ENCODE measurements around the gene IFIT3. TPM values are rescaled to one million over a fixed set of nuclear protein-coding genes. Genes with fewer than 3 reads are reported as not detected.

Gene IFIT3
- total RNA-seq, 2 donors from 2014 or later = 4.3 to 5.1 TPM

DNA sequence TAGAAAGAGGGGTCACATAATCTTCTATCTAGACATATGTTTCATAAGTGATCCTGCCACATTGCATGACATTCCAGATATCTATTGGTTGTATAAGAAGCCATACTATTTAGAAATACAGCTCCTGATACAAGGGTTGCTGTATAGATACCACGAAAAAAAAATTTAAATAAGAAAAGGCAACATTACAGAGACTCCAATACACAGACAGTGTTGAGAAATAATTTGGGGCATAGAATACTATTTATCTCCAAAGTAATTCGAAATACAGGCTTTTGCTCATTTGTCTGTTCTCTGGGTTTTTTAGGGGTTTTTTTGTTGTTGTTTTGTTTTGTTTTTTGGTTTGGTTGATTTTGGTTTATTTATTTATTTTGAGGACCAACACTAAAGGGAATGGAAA is 23.4 kb upstream of the IFIT3 start:
- TF ChIP-seq, protein P1, sequence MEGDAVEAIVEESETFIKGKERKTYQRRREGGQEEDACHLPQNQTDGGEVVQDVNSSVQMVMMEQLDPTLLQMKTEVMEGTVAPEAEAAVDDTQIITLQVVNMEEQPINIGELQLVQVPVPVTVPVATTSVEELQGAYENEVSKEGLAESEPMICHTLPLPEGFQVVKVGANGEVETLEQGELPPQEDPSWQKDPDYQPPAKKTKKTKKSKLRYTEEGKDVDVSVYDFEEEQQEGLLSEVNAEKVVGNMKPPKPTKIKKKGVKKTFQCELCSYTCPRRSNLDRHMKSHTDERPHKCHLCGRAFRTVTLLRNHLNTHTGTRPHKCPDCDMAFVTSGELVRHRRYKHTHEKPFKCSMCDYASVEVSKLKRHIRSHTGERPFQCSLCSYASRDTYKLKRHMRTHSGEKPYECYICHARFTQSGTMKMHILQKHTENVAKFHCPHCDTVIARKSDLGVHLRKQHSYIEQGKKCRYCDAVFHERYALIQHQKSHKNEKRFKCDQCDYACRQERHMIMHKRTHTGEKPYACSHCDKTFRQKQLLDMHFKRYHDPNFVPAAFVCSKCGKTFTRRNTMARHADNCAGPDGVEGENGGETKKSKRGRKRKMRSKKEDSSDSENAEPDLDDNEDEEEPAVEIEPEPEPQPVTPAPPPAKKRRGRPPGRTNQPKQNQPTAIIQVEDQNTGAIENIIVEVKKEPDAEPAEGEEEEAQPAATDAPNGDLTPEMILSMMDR (IDR thresholded peaks at IDR 0.05) = no peak
- Histone ChIP-seq H3K9me3 (no peaks in the 10 kb centered on the region), H3K27me3 (no peaks in the 10 kb centered on the region), H3K36me3 (no peaks in the 10 kb centered on the region), H3K4me1 (no peaks in the 10 kb centered on the region), H3K9ac (ENCODE audit: low read depth in 2 of 2, low read length in 2 of 2) (no peak overlapping the region), H3K4me3 (no peak overlapping the region), H3K27ac (no peak overlapping the region)
- intact Hi-C loops (cut with DNase I) = no loop called here
- DNase-seq = no peak

DNA sequence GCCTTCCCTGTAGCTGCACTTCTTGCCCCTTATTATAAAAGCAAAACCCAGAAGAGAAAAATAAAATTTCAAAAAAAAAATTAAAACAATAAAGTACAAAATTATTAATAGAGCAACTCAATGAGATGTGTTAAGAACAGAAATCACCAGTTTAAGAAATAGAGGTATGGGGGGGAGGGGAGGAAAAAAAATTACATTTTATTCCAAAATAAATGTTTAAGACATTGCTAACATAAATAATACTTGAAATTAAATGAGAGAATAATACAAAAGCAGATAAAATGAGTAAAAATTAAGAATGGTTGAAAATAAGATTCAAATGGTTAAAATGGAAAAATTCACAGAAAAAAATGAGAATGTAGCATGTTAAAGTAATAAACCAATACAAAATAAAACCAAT is 22.9 kb upstream of the IFIT3 start:
- Histone ChIP-seq H3K9me3 (no peaks in the 10 kb centered on the region), H3K4me1 (no peaks in the 10 kb centered on the region), H3K27me3 (no peaks in the 10 kb centered on the region), H3K9ac (ENCODE audit: low read depth in 2 of 2, low read length in 2 of 2) (no peak overlapping the region), H3K36me3 (no peaks in the 10 kb centered on the region), H3K27ac (no peak overlapping the region), H3K4me3 (no peak overlapping the region)
- TF ChIP-seq, protein P1 (IDR thresholded peaks at IDR 0.05) = no peak
- DNase-seq = no peak
- intact Hi-C loops (cut with DNase I) = no loop called here

DNA sequence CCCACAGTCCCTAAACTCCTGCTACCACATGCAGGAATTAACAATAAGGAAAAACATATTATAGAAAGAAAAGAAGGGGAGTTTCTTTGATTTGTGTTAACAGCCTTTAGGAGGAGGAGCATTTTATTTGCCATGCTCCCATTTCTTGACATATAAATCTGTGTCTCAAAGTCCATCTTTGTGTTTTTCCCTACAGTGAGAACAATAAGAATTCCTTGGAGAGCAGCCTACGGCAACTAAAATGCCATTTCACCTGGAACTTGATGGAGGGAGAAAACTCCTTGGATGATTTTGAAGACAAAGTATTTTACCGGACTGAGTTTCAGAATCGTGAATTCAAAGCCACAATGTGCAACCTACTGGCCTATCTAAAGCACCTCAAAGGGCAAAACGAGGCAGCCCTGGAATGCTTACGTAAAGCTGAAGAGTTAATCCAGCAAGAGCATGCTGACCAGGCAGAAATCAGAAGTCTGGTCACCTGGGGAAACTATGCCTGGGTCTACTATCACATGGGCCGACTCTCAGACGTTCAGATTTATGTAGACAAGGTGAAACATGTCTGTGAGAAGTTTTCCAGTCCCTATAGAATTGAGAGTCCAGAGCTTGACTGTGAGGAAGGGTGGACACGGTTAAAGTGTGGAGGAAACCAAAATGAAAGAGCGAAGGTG is 21.9 kb upstream of the IFIT3 start:
- H3K27ac ChIP-seq = no peak overlapping the region
- no peaks in the 10 kb centered on the region for H3K36me3 ChIP-seq
- TF ChIP-seq, protein P1 (IDR thresholded peaks at IDR 0.05) = no peak
- H3K4me1 ChIP-seq = no peaks in the 10 kb centered on the region
- H3K9me3 ChIP-seq = no peaks in the 10 kb centered on the region
- DNase-seq = no peak
- no peak overlapping the region for H3K4me3 ChIP-seq
- H3K9ac ChIP-seq (ENCODE audit: low read depth in 2 of 2, low read length in 2 of 2) = no peak overlapping the region
- intact Hi-C loops (cut with DNase I) = no loop called here
- no peaks in the 10 kb centered on the region for H3K27me3 ChIP-seq

DNA sequence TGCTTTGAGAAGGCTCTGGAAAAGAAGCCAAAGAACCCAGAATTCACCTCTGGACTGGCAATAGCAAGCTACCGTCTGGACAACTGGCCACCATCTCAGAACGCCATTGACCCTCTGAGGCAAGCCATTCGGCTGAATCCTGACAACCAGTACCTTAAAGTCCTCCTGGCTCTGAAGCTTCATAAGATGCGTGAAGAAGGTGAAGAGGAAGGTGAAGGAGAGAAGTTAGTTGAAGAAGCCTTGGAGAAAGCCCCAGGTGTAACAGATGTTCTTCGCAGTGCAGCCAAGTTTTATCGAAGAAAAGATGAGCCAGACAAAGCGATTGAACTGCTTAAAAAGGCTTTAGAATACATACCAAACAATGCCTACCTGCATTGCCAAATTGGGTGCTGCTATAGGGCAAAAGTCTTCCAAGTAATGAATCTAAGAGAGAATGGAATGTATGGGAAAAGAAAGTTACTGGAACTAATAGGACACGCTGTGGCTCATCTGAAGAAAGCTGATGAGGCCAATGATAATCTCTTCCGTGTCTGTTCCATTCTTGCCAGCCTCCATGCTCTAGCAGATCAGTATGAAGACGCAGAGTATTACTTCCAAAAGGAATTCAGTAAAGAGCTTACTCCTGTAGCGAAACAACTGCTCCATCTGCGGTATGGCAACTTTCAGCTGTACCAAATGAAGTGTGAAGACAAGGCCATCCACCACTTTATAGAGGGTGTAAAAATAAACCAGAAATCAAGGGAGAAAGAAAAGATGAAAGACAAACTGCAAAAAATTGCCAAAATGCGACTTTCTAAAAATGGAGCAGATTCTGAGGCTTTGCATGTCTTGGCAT is 21.1 kb upstream of the IFIT3 start:
- intact Hi-C loops (cut with DNase I) = no loop called here
- H3K4me3 ChIP-seq = no peak overlapping the region

DNA sequence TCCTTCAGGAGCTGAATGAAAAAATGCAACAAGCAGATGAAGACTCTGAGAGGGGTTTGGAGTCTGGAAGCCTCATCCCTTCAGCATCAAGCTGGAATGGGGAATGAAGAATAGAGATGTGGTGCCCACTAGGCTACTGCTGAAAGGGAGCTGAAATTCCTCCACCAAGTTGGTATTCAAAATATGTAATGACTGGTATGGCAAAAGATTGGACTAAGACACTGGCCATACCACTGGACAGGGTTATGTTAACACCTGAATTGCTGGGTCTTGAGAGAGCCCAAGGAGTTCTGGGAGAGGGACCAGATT is 20.6 kb upstream of the IFIT3 start:
- intact Hi-C loops (cut with DNase I) = no loop called here
- Histone ChIP-seq H3K27ac (no peak overlapping the region), H3K27me3 (no peaks in the 10 kb centered on the region), H3K9ac (ENCODE audit: low read depth in 2 of 2, low read length in 2 of 2) (no peak overlapping the region), H3K4me1 (no peaks in the 10 kb centered on the region), H3K4me3 (no peak overlapping the region), H3K9me3 (no peaks in the 10 kb centered on the region), H3K36me3 (no peaks in the 10 kb centered on the region)
- TF ChIP-seq, protein P1 (IDR thresholded peaks at IDR 0.05) = no peak
- DNase-seq = no peak

More for the DNA sequence above, 21.1 kb upstream of the IFIT3 start:
- H3K4me1 ChIP-seq = no peaks in the 10 kb centered on the region
- no peak overlapping the region for H3K9ac ChIP-seq (ENCODE audit: low read depth in 2 of 2, low read length in 2 of 2)
- no peaks in the 10 kb centered on the region for H3K27me3 ChIP-seq
- no peaks in the 10 kb centered on the region for H3K36me3 ChIP-seq
- TF ChIP-seq, protein P1 (IDR thresholded peaks at IDR 0.05) = no peak
- no peaks in the 10 kb centered on the region for H3K9me3 ChIP-seq
- no peak for DNase-seq
- no peak overlapping the region for H3K27ac ChIP-seq
